Esophagus squamous epithelium (tissue), 5 donors: Measurements from ENCODE around the gene FRK. TPM values are rescaled to one million over a fixed set of nuclear protein-coding genes. Genes with fewer than 3 reads are reported as not detected.

Experiments
- DNase-seq: peaks from one replicate; lab custom pipeline; 2025; lab: John Stamatoyannopoulos, UW
- H3K27ac ChIP-seq, 4 donors: fragments of 200-600 bp; sonication (generic); one replicate each; pipeline ENCODE4 v1.5.1; 2016 to 2019; ENCODE audit warnings: mild to moderate bottlenecking in 1 of 4
- H3K27me3 ChIP-seq, 4 donors: fragments of 200-600 bp; sonication (generic); 1 replicate in 3 of 4; 2 replicates in 1 of 4; pipeline versions ENCODE4 v1.5.1 to v1.6.0; 2017 to 2021; ENCODE audit warnings: antibody characterized with exemption in 1 of 4
- H3K36me3 ChIP-seq, 3 donors: fragments of 200-600 bp; sonication (generic); one replicate each; pipeline ENCODE4 v1.5.1; 2016 to 2019
- H3K4me1 ChIP-seq, 3 donors: fragments of 200-600 bp; sonication (generic); one replicate each; pipeline ENCODE4 v1.5.1; 2017 to 2019
- H3K4me3 ChIP-seq, 4 donors: fragments of 200-600 bp; sonication (generic); 1 replicate in 3 of 4; 2 replicates in 1 of 4; pipeline ENCODE4 v1.5.1; 2016 to 2019; ENCODE audit warnings: mild to moderate bottlenecking in 2 of 4, moderate library complexity in 1 of 4
- H3K9me3 ChIP-seq, 3 donors: fragments of 200-600 bp; sonication (generic); one replicate each; pipeline ENCODE4 v1.5.1; 2016 to 2019
- POLR2A ChIP-seq, 4 donors: fragments of 450-650 bp; IDR thresholded peaks; one replicate each; pipeline ENCODE4 v1.6.1; 2017; ENCODE audit warnings: antibody characterized with exemption in 4 of 4, mild to moderate bottlenecking in 4 of 4, moderate library complexity in 3 of 4
- WGBS, 2 donors: methylation state at CpG; one replicate each; pipeline ENCODE4 v1.1.5; 2018; 5-methylcytosine and 5-hydroxymethylcytosine counted together
- intact Hi-C: fragments of 100-400 bp; cut with DNase I; formaldehyde crosslinking; loops from one replicate; pipeline ENCODE4 v1.15.0; 2022
- total RNA-seq, 4 donors: library from RNA; depleted of rRNA; stranded (reverse); fragments of >200 nt; gene quantifications; one replicate each; pipeline ENCODE4 v1.1.0, GENCODE V29; 2016
- TF ChIP-seq, protein P1 (sequence below), 6 experiments: fragments of 450-650 bp in 4 of 6; fragments of 200-600 bp in 2 of 6; sonication (generic) in 2 of 6; IDR thresholded peaks; one replicate each; pipeline ENCODE4 v1.5.1; 2016 to 2019; ENCODE audit warnings: antibody characterized with exemption in 6 of 6, mild to moderate bottlenecking in 4 of 6, moderate library complexity in 4 of 6
- donor health status: DM: yes; HTN: yes; CAD: no.

Gene FRK, protein sequence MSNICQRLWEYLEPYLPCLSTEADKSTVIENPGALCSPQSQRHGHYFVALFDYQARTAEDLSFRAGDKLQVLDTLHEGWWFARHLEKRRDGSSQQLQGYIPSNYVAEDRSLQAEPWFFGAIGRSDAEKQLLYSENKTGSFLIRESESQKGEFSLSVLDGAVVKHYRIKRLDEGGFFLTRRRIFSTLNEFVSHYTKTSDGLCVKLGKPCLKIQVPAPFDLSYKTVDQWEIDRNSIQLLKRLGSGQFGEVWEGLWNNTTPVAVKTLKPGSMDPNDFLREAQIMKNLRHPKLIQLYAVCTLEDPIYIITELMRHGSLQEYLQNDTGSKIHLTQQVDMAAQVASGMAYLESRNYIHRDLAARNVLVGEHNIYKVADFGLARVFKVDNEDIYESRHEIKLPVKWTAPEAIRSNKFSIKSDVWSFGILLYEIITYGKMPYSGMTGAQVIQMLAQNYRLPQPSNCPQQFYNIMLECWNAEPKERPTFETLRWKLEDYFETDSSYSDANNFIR
- 10 to 100 TPM in 2 of 4 donors, 1 to 10 TPM in 2; 5.0 to 12.1 (median 10.0) TPM for total RNA-seq

GRCh38 chr6:116060572-116061283, at the start of gene FRK:
FRK (minus strand) TSS chr6:116060891; CDS start chr6:116060311, 580 bp downstream.
- Histone ChIP-seq H3K4me1 (peaks cover 0 to 47% (median 4%) of the 10 kb centered on the region in 3 donors), H3K36me3 (no peaks in the 10 kb centered on the region), H3K27ac (peak within 1 kb of the TSS; percentile 85 to 92 (median 90)), H3K27me3 (no peaks in the 10 kb centered on the region), H3K9me3 (no peaks in the 10 kb centered on the region), H3K4me3 (peak within 1 kb of the TSS; percentile 49 to 64 (median 55))
- no peak for DNase-seq
- intact Hi-C loops: no loop called here
- TF ChIP-seq, protein P1, sequence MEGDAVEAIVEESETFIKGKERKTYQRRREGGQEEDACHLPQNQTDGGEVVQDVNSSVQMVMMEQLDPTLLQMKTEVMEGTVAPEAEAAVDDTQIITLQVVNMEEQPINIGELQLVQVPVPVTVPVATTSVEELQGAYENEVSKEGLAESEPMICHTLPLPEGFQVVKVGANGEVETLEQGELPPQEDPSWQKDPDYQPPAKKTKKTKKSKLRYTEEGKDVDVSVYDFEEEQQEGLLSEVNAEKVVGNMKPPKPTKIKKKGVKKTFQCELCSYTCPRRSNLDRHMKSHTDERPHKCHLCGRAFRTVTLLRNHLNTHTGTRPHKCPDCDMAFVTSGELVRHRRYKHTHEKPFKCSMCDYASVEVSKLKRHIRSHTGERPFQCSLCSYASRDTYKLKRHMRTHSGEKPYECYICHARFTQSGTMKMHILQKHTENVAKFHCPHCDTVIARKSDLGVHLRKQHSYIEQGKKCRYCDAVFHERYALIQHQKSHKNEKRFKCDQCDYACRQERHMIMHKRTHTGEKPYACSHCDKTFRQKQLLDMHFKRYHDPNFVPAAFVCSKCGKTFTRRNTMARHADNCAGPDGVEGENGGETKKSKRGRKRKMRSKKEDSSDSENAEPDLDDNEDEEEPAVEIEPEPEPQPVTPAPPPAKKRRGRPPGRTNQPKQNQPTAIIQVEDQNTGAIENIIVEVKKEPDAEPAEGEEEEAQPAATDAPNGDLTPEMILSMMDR (IDR thresholded peaks at IDR 0.05): peak; percentile 15 to 69 (median 44)
- TF ChIP-seq POLR2A (IDR thresholded peaks at IDR 0.05): peak in 2 of 4 donors; percentile 19 to 34
- 38% methylated on average over 7 of the region's 7 CpGs for WGBS, 2 donors

DNA sequence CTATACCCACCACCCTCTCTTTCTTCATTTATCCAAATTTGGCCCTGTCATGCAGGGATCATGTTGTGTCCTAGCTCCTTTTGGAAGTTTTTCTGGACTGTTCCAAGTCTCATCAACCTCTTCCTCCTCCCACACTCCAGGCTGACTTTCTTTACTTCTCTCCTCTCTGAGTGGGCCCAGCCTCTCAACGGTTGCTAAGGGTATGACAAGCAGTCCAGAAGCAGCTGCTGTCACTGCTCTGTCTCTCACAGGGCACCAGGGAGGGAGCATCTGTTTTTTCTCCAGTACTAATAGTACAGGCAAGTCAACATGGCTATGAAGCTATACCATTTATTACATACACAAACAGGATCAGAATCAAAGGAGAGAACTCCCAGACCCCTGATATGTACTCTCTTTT, 48.1 kb upstream of the FRK start:
- Histone ChIP-seq H3K4me3 (no peak overlapping the region), H3K27me3 (no peaks in the 10 kb centered on the region), H3K9me3 (no peaks in the 10 kb centered on the region), H3K36me3 (peaks cover 0 to 73% (median 3%) of the 10 kb centered on the region in 3 donors), H3K4me1 (peaks cover 0 to 23% (median 0%) of the 10 kb centered on the region in 3 donors), H3K27ac (no peak overlapping the region)
- DNase-seq: no peak
- intact Hi-C loops: no loop called here
- WGBS, 2 donors: 57 to 67% methylated on average over 1 of the region's 1 CpG
- TF ChIP-seq POLR2A (IDR thresholded peaks at IDR 0.05): no peak
- TF ChIP-seq, protein P1 (IDR thresholded peaks at IDR 0.05): no peak

- Histone ChIP-seq H3K4me1 (peaks cover 7 to 49% (median 17%) of the 10 kb centered on the region in 3 donors), H3K36me3 (peaks cover 0 to 46% (median 3%) of the 10 kb centered on the region in 3 donors), H3K27ac (no peak overlapping the region), H3K4me3 (no peak overlapping the region), H3K9me3 (no peaks in the 10 kb centered on the region), H3K27me3 (no peaks in the 10 kb centered on the region)
- TF ChIP-seq, protein P1 (IDR thresholded peaks at IDR 0.05): no peak
- TF ChIP-seq POLR2A (IDR thresholded peaks at IDR 0.05): no peak
- WGBS, 2 donors: 9 to 29% methylated on average over 1 of the region's 1 CpG
- intact Hi-C loops: no loop called here
- no peak for DNase-seq
Observed at GRCh38 chr6:116106146-116106545, 45.5 kb upstream of the FRK start.

DNA sequence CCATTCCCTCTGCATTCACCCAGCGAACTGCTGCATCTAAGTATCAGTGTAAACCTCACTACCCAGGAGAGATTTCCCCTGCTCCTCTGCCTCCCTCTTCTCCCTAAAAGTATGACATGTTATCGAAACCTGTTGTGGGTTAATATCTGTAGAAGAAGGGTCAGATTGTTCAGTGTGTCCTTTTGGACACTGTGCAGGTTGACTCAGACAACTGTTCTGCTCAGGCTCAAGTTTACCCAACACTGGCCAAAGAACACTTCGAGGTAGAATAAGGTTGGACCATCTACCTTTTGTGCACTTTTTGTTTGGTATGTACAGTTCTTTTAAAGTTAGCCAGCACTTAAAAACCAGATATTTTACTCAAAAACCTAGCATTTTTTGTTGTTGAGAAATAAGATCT, 44.6 kb upstream of the FRK start:
- H3K4me1 ChIP-seq: peaks cover 7 to 51% (median 17%) of the 10 kb centered on the region in 3 donors
- 80 to 91% methylated on average over 3 of the region's 3 CpGs for WGBS, 2 donors
- H3K4me3 ChIP-seq: no peak overlapping the region
- TF ChIP-seq, protein P1 (IDR thresholded peaks at IDR 0.05): no peak
- TF ChIP-seq POLR2A (IDR thresholded peaks at IDR 0.05): no peak
- H3K9me3 ChIP-seq: no peaks in the 10 kb centered on the region
- intact Hi-C loops: no loop called here
- H3K27ac ChIP-seq: no peak overlapping the region
- H3K27me3 ChIP-seq: no peaks in the 10 kb centered on the region
- DNase-seq: no peak
- peaks cover 0 to 37% (median under 1%) of the 10 kb centered on the region in 3 donors for H3K36me3 ChIP-seq
